RWPE1 (cell line): ENCODE results near the gene PRSS58.
A peak's percentile ranks its signal among the peaks of the same experiment; 100 is the strongest.

Source experiments
- CTCF ChIA-PET: fragments of 350-600 bp; sonication (Branson Sonifier 250); formaldehyde crosslinking; extraction: SDS; loops from one replicate; lab custom pipeline; 2021; lab: Yijun Ruan, JAX
- POLR2A ChIA-PET: fragments of 400-600 bp; formaldehyde crosslinking; extraction: SDS; loops from one replicate; lab custom pipeline; 2020; ENCODE audit warnings: antibody characterized with exemption; ENCODE audit not compliant: low non-redundant PET; lab: Yijun Ruan, JAX
- DNase-seq: peaks from one replicate; pipeline ENCODE4 v3.0.0; 2012; ENCODE audit warnings: low spot score
- H3K27ac ChIP-seq: fragments of 450-650 bp; 2 replicates; pipeline ENCODE4 v1.5.1; 2017
- TF ChIP-seq, protein P1 (sequence below): fragments of 450-650 bp; conservative IDR thresholded peaks from 2 replicates; pipeline ENCODE4 v1.5.1; 2017; ENCODE audit warnings: low read depth, mild to moderate bottlenecking

PRSS58 gene

DNA sequence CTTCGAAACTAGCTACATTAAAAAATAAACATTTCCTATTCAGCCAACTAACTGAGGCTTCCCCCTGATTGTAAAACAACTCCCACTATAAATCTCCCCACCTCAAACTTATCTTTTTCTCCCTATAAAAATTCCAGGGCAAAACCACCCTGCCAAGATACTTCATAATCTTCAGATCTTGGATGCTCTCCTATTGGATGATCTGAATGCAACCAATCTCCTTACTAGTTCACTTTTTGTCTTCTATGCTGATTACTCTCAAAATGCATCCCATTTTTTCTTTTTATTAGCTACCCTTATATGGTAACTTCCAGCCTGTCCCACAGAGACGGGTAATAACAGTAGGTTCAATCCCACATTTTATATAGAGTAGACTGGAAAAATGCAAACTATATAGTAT, 15.0 kb upstream of the PRSS58 start:
- CTCF ChIA-PET, result no interaction called here
- POLR2A ChIA-PET, result no interaction called here
- DNase-seq, result no peak
- H3K27ac ChIP-seq, result no peak overlapping the region
- TF ChIP-seq, protein P1, sequence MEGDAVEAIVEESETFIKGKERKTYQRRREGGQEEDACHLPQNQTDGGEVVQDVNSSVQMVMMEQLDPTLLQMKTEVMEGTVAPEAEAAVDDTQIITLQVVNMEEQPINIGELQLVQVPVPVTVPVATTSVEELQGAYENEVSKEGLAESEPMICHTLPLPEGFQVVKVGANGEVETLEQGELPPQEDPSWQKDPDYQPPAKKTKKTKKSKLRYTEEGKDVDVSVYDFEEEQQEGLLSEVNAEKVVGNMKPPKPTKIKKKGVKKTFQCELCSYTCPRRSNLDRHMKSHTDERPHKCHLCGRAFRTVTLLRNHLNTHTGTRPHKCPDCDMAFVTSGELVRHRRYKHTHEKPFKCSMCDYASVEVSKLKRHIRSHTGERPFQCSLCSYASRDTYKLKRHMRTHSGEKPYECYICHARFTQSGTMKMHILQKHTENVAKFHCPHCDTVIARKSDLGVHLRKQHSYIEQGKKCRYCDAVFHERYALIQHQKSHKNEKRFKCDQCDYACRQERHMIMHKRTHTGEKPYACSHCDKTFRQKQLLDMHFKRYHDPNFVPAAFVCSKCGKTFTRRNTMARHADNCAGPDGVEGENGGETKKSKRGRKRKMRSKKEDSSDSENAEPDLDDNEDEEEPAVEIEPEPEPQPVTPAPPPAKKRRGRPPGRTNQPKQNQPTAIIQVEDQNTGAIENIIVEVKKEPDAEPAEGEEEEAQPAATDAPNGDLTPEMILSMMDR, result no peak

DNA sequence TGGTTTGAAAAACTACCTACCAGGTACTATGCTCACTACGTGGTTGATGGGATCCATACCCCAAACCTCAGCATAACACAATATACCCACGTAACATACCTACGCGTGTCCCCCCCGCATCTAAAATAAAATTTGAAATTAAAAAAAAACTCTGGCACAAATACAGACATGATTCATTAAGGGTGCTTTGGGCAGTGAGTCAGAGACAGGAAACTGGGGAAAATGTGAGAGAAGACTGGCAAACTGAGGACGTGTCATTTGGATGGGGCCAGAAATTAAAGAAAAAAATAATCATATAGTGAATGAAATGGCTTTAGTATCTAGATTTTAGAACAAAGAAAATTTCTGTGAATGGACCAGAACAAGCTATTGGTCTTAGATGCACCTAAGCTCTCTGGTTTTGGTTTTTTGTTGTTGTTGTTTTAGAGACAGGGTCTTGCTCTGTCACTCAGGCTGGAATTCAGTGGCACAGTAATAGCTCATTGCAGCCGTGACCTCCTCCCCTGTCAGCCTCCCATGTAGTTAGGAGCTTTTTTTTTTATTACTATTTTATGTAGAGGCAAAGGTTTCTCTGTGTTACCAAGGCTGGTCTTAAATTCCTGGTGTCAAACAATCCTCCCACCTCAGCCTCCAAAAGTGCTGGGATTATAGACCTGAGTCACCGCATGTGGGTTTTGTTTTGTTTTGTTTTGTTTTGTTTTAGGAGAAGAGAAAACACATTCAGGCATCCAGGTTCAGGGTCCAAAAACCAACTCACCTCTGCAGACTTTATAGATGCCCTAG, 5.9 kb upstream of the PRSS58 start:
- H3K27ac ChIP-seq, result no peak overlapping the region
- CTCF ChIA-PET, result no interaction called here
- POLR2A ChIA-PET, result no interaction called here
- peak; percentile 34 for DNase-seq
- TF ChIP-seq, protein P1, result no peak

DNA sequence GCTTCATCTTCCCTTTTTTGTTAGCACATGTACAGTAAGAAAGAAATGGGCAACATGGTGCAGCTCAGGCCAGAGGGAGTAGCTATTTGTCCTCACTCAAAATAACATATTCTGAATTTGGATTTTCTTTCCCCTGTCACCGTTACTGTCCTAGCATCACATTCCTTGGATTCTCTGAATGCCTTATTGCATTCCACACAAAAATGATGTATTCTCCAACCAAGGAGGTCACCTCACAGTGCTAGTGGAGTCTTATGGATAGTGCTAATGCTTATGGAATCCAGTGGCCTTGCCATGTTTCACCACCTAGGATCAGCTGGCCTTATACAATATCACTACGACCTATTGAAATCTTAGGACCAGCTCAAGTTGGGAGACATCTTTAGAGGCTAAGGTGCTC, 7.2 kb downstream of the PRSS58 start:
- DNase-seq, result no peak
- TF ChIP-seq, protein P1, result no peak
- no peak overlapping the region for H3K27ac ChIP-seq
- ChIA-PET POLR2A (no interaction called here), CTCF (no interaction called here)

GRCh38 chr7:142249918-142250317, 7.9 kb downstream of the PRSS58 start:
- CTCF ChIA-PET, result no interaction called here
- H3K27ac ChIP-seq, result no peak overlapping the region
- POLR2A ChIA-PET, result no interaction called here
- TF ChIP-seq, protein P1, result no peak
- DNase-seq, result no peak

- CTCF ChIA-PET, result no interaction called here
- POLR2A ChIA-PET, result no interaction called here
- DNase-seq, result no peak
- no peak overlapping the region for H3K27ac ChIP-seq
- TF ChIP-seq, protein P1, result no peak
Measured at GRCh38 chr7:142248166-142249160, 9.4 kb downstream of the PRSS58 start.

- CTCF ChIA-PET, result no interaction called here
- no peak for DNase-seq
Measured at GRCh38 chr7:142243823-142244222, 14.0 kb downstream of the PRSS58 start.

More at GRCh38 chr7:142243823-142244222, 14.0 kb downstream of the PRSS58 start:
- TF ChIP-seq, protein P1, result no peak
- POLR2A ChIA-PET, result no interaction called here
- no peak overlapping the region for H3K27ac ChIP-seq
